B cell (primary cell): ENCODE results near the gene NDUFA6. TPM values are rescaled to one million over a fixed set of nuclear protein-coding genes. Genes with fewer than 3 reads are reported as not detected.
"Not testable (repeated sequence)": the region's sequence is repeated elsewhere in the genome, so short reads cannot be mapped to it uniquely, and the experiment has no call there.

Experiments used
- ATAC-seq: fragments of 200-7000 bp; cut with Tn5 transposase; one replicate; pipeline ENCODE4 v1.10.0; 2021; ENCODE audit warnings: low read depth, mild to moderate bottlenecking, moderate number of reproducible peaks, moderate library complexity
- CTCF ChIA-PET: fragments of 350-600 bp; sonication (Branson Sonifier 250); formaldehyde crosslinking; loops from one replicate; lab custom pipeline; 2021; ENCODE audit warnings: antibody characterized with exemption, inconsistent platforms; lab: Charles Lee
- POLR2A ChIA-PET: fragments of 350-600 bp; sonication (Branson Sonifier 250); formaldehyde crosslinking; loops from one replicate; lab custom pipeline; 2021; ENCODE audit warnings: antibody characterized with exemption; lab: Charles Lee
- DNase-seq: peaks from one replicate; pipeline ENCODE4 v3.0.0; 2013
- H2AFZ ChIP-seq: 2 replicates; pipeline ENCODE4 v1.6.1; 2012; ENCODE audit warnings: mild to moderate bottlenecking, low read depth, low read length; ENCODE audit not compliant: insufficient read depth, poor library complexity, severe bottlenecking
- H3K27ac ChIP-seq, 2 donors: 1 replicate in 1 of 2; 2 replicates in 1 of 2; pipeline ENCODE4 v1.5.1; 2012 to 2013; ENCODE audit warnings: low read length in 2 of 2, mild to moderate bottlenecking in 2 of 2, moderate library complexity in 1 of 2
- H3K27me3 ChIP-seq, 4 experiments: fragments of 200-600 bp in 1 of 4; sonication (generic) in 1 of 4; replicated peaks in 1 of 4; 1 replicate in 2 of 4; 2 replicates in 2 of 4; pipeline versions ENCODE4 v1.6.1 to v1.7.0; 2013 to 2016; ENCODE audit warnings: low read length in 3 of 4, mild to moderate bottlenecking in 2 of 4, mixed read lengths in 1 of 4, moderate library complexity in 1 of 4; ENCODE audit not compliant: insufficient read depth in 4 of 4, control insufficient read depth in 3 of 4; ENCODE audit errors: control extremely low read depth in 1 of 4
- H3K36me3 ChIP-seq, 2 experiments: replicated peaks in 1 of 2; 1 replicate in 1 of 2; 2 replicates in 1 of 2; pipeline versions ENCODE4 v1.6.1 to v1.7.1; 2013; ENCODE audit warnings: low read length in 1 of 2; ENCODE audit not compliant: insufficient read depth in 2 of 2, control insufficient read depth in 1 of 2; ENCODE audit errors: control extremely low read depth in 1 of 2, extremely low read depth in 1 of 2
- H3K4me1 ChIP-seq, 2 donors: fragments of 200-600 bp in 1 of 2; sonication (generic) in 1 of 2; 1 replicate in 1 of 2; 2 replicates in 1 of 2; pipeline versions ENCODE4 v1.5.1 to v1.6.1; 2013 to 2017; ENCODE audit warnings: low read length in 2 of 2; ENCODE audit not compliant: control insufficient read depth in 2 of 2, insufficient read depth in 2 of 2
- H3K4me2 ChIP-seq: replicated peaks from 2 replicates; pipeline ENCODE3; 2012; ENCODE audit warnings: mild to moderate bottlenecking, low read depth, low read length; ENCODE audit not compliant: poor library complexity, severe bottlenecking
- H3K4me3 ChIP-seq, 5 experiments: fragments of 200-600 bp in 1 of 5; sonication (generic) in 1 of 5; 1 replicate in 3 of 5; 2 replicates in 2 of 5; pipeline versions ENCODE4 v1.5.1 to v1.7.0; 2011 to 2016; ENCODE audit warnings: low read length in 4 of 5, mild to moderate bottlenecking in 4 of 5, low read depth in 2 of 5, control low read depth in 1 of 5, moderate library complexity in 1 of 5; ENCODE audit not compliant: insufficient read depth in 1 of 5; ENCODE audit errors: control extremely low read depth in 1 of 5, extremely low read depth in 1 of 5
- H3K79me2 ChIP-seq: fragments of 200-600 bp; sonication (generic); one replicate; pipeline ENCODE4 v1.6.0; 2016; ENCODE audit warnings: low read length; ENCODE audit not compliant: control insufficient read depth, insufficient read depth
- H3K9ac ChIP-seq: fragments of 200-600 bp; sonication (generic); 2 replicates; pipeline ENCODE4 v1.6.1; 2017; ENCODE audit warnings: mild to moderate bottlenecking, low read length, moderate library complexity
- H3K9me3 ChIP-seq, 3 donors: one replicate each; pipeline versions ENCODE4 v1.6.1 to v1.7.1; 2013; ENCODE audit warnings: low read length in 2 of 3; ENCODE audit not compliant: control insufficient read depth in 2 of 3, insufficient read depth in 1 of 3; ENCODE audit errors: control extremely low read depth in 1 of 3
- H4K20me1 ChIP-seq: 2 replicates; pipeline ENCODE4 v1.6.0; 2012; ENCODE audit warnings: mild to moderate bottlenecking, low read length; ENCODE audit not compliant: insufficient read depth, control insufficient read depth, poor library complexity, severe bottlenecking
- H3K27ac Mint-ChIP-seq: one replicate; pipeline ENCODE4 v1.8.0; 2021; ENCODE audit warnings: mixed read lengths
- H3K27me3 Mint-ChIP-seq: one replicate; pipeline ENCODE4 v1.8.0; 2021; ENCODE audit warnings: mixed read lengths
- H3K4me1 Mint-ChIP-seq: one replicate; pipeline ENCODE4 v1.8.0; 2021; ENCODE audit warnings: mixed read lengths
- H3K4me3 Mint-ChIP-seq: one replicate; pipeline ENCODE4 v1.8.0; 2021; ENCODE audit warnings: mixed read lengths
- H3K9me3 Mint-ChIP-seq: one replicate; pipeline ENCODE4 v1.8.0; 2022; ENCODE audit warnings: mixed read lengths; ENCODE audit not compliant: insufficient read depth
- EZH2 ChIP-seq: IDR thresholded peaks from 2 replicates; pipeline ENCODE4 v1.6.1; 2012; ENCODE audit warnings: borderline replicate concordance, low read depth, mild to moderate bottlenecking, moderate library complexity, low read length; ENCODE audit not compliant: insufficient read depth, poor library complexity, severe bottlenecking
- WGBS: methylation state at CpG from one replicate; pipeline ENCODE4 v1.1.5; 2013; ENCODE audit warnings: missing lambda C conversion rate; ENCODE audit not compliant: insufficient coverage; 5-methylcytosine and 5-hydroxymethylcytosine counted together
- intact Hi-C: fragments of 100-400 bp; cut with micrococcal nuclease; formaldehyde crosslinking; loops from one replicate; pipeline ENCODE4 v1.10.0; 2022
- polyA plus RNA-seq: library from polyadenylated mRNA; depleted of rRNA; stranded (reverse); fragments of >200 nt; gene quantifications from 2 replicates; pipeline ENCODE4 v1.2.3, GENCODE V29; 2012
- total RNA-seq, 2 donors: library from RNA; stranded (reverse); fragments of 120-200 nt in 1 of 2; gene quantifications; 1 replicate in 1 of 2; 2 replicates in 1 of 2; pipeline versions ENCODE4 v1.2.3 to v1.2.4, GENCODE V29; 2013 to 2022
- TF ChIP-seq, protein P1 (sequence below): fragments of 200-600 bp; IDR thresholded peaks from one replicate; pipeline ENCODE4 v1.8.0; 2022; ENCODE audit warnings: antibody characterized with exemption, mild to moderate bottlenecking

NDUFA6 gene
- total and polyA plus RNA-seq, 2 donors (not counting 1 experiment from before 2014, with no cell fraction given), result 26.2 to 47.8 TPM

- H3K4me1 Mint-ChIP-seq, result no peaks in the 10 kb centered on the region
- CTCF ChIA-PET, result no interaction called here
- ATAC-seq, result no peak
Observed at GRCh38 chr22:42131562-42131961, 41.0 kb upstream of the NDUFA6 start.

DNA sequence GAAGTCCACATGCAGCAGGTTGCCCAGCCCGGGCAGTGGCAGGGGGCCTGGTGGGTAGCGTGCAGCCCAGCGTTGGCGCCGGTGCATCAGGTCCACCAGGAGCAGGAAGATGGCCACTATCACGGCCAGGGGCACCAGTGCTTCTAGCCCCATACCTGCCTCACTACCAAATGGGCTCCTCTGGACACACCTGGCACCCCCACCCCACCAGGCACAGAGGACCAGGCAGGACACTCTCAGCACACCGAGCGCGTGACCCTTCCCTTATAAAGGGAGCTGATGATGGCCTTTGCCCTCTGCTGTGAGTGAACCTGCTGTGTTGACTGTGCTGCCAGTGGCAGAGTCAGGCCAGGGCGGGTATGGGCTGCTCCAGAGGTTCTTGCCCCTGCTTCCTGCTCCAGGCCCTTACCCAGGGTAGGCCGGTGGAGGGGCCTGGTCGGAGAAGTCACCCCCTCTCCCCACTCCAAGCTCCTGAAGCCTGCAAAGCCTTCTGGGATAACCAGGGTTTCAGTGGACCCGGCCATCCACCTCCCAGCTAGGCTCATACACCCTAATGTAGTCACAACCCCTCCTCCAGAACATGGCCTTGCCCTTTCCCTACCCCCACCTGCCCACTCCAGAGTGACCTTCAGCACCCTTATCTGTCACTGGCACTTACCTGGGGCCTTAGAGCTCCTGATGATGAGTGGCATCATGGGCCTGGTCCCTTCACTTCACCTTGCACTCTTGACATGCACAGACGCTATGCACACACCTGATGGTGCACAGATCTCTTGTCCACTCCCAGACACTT, 40.3 kb upstream of the NDUFA6 start, which contains the start of gene CYP2D6:
Gene CYP2D6, minus strand, starts transcription at position 172 of the 793 bp plus-strand sequence. Its CDS starts 19 bp downstream, at position 153.
- H4K20me1 ChIP-seq, H3K27me3 Mint-ChIP-seq, intact Hi-C loops: not testable (repeated sequence)

More at GRCh38 chr22:42131562-42131961, 41.0 kb upstream of the NDUFA6 start:
- TF ChIP-seq EZH2, result no peak
- TF ChIP-seq, protein P1, sequence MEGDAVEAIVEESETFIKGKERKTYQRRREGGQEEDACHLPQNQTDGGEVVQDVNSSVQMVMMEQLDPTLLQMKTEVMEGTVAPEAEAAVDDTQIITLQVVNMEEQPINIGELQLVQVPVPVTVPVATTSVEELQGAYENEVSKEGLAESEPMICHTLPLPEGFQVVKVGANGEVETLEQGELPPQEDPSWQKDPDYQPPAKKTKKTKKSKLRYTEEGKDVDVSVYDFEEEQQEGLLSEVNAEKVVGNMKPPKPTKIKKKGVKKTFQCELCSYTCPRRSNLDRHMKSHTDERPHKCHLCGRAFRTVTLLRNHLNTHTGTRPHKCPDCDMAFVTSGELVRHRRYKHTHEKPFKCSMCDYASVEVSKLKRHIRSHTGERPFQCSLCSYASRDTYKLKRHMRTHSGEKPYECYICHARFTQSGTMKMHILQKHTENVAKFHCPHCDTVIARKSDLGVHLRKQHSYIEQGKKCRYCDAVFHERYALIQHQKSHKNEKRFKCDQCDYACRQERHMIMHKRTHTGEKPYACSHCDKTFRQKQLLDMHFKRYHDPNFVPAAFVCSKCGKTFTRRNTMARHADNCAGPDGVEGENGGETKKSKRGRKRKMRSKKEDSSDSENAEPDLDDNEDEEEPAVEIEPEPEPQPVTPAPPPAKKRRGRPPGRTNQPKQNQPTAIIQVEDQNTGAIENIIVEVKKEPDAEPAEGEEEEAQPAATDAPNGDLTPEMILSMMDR, result no peak
- H3K4me1 ChIP-seq, result no peaks in the 10 kb centered on the region
- no peak overlapping the region for H3K9ac ChIP-seq
- no peak overlapping the region for H3K27ac Mint-ChIP-seq
- H3K27ac ChIP-seq, result no peak overlapping the region
- H3K9me3 ChIP-seq, result no peaks in the 10 kb centered on the region
- no peak overlapping the region for H3K4me3 Mint-ChIP-seq
- no peaks in the 10 kb centered on the region for H4K20me1 ChIP-seq
- no peaks in the 10 kb centered on the region for H3K9me3 Mint-ChIP-seq
- no peak overlapping the region for H3K4me3 ChIP-seq
- H3K79me2 ChIP-seq, result no peaks in the 10 kb centered on the region
- H3K27me3 Mint-ChIP-seq, result no peaks in the 10 kb centered on the region
- no peak for DNase-seq
- H3K36me3 ChIP-seq, result no peaks in the 10 kb centered on the region
- 92% methylated on average over 6 of the region's 8 CpGs for WGBS
- intact Hi-C loops, result no loop called here
- H3K27me3 ChIP-seq, result peaks cover 0 to 5% (median 0%) of the 10 kb centered on the region in 4 experiments
- POLR2A ChIA-PET, result no interaction called here
- no peak overlapping the region for H2AFZ ChIP-seq
- no peak overlapping the region for H3K4me2 ChIP-seq

DNA sequence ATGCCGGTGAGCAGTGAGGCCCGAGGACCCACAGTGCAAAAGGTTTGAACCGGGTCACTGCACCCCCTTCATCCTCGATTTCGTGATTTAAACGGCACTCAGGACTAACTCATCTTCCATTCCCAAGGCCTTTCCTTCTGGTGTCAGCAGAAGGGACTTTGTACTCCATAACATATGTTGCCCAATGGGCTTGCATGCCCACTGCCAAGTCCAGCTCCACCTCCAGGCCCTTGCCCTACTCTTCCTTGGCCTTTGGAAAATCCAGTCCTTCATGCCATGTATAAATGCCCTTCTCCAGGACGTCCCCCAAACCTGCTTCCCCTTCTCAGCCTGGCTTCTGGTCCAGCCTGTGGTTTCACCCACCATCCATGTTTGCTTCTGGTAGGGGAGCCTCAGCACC, 39.6 kb upstream of the NDUFA6 start:
- ATAC-seq, H3K9me3 ChIP-seq, POLR2A ChIA-PET, DNase-seq, H3K9ac ChIP-seq, intact Hi-C loops, H3K4me1 ChIP-seq, H3K4me2 ChIP-seq, H3K27ac Mint-ChIP-seq, H3K4me3 ChIP-seq, CTCF ChIA-PET, H3K79me2 ChIP-seq, H3K36me3 ChIP-seq, H3K9me3 Mint-ChIP-seq, H3K27ac ChIP-seq, H4K20me1 ChIP-seq, H3K27me3 Mint-ChIP-seq, H3K27me3 ChIP-seq, H3K4me1 Mint-ChIP-seq, H3K4me3 Mint-ChIP-seq, H2AFZ ChIP-seq: not testable (repeated sequence)
- 0% methylated on average over 1 of the region's 7 CpGs for WGBS

More for the DNA sequence above, 40.3 kb upstream of the NDUFA6 start, which contains the start of gene CYP2D6:
- POLR2A ChIA-PET, H3K9ac ChIP-seq, H3K9me3 Mint-ChIP-seq, H3K4me3 Mint-ChIP-seq, H3K4me1 Mint-ChIP-seq, H3K79me2 ChIP-seq, H3K27ac Mint-ChIP-seq, H3K4me3 ChIP-seq, DNase-seq, H3K4me1 ChIP-seq, H3K27me3 ChIP-seq, H3K9me3 ChIP-seq, H3K4me2 ChIP-seq, H3K27ac ChIP-seq, H2AFZ ChIP-seq, ATAC-seq, CTCF ChIA-PET, H3K36me3 ChIP-seq: not testable (repeated sequence)
- 91% methylated on average over 11 of the region's 14 CpGs for WGBS
